B cell (primary cell): ENCODE data around the gene TAF10. TPM values are rescaled to one million over a fixed set of nuclear protein-coding genes. Genes with fewer than 3 reads are reported as not detected.

Experiments used
- ATAC-seq: fragments of 200-7000 bp; cut with Tn5 transposase; one replicate; pipeline ENCODE4 v1.10.0; 2021; ENCODE audit warnings: low read depth, mild to moderate bottlenecking, moderate number of reproducible peaks, moderate library complexity
- CTCF ChIA-PET: fragments of 350-600 bp; sonication (Branson Sonifier 250); formaldehyde crosslinking; loops from one replicate; lab custom pipeline; 2021; ENCODE audit warnings: antibody characterized with exemption, inconsistent platforms; lab: Charles Lee
- POLR2A ChIA-PET: fragments of 350-600 bp; sonication (Branson Sonifier 250); formaldehyde crosslinking; loops from one replicate; lab custom pipeline; 2021; ENCODE audit warnings: antibody characterized with exemption; lab: Charles Lee
- DNase-seq: peaks from one replicate; pipeline ENCODE4 v3.0.0; 2013
- H2AFZ ChIP-seq: 2 replicates; pipeline ENCODE4 v1.6.1; 2012; ENCODE audit warnings: mild to moderate bottlenecking, low read depth, low read length; ENCODE audit not compliant: insufficient read depth, poor library complexity, severe bottlenecking
- H3K27ac ChIP-seq, 2 donors: 1 replicate in 1 of 2; 2 replicates in 1 of 2; pipeline ENCODE4 v1.5.1; 2012 to 2013; ENCODE audit warnings: low read length in 2 of 2, mild to moderate bottlenecking in 2 of 2, moderate library complexity in 1 of 2
- H3K27me3 ChIP-seq, 4 experiments: fragments of 200-600 bp in 1 of 4; sonication (generic) in 1 of 4; replicated peaks in 1 of 4; 1 replicate in 2 of 4; 2 replicates in 2 of 4; pipeline versions ENCODE4 v1.6.1 to v1.7.0; 2013 to 2016; ENCODE audit warnings: low read length in 3 of 4, mild to moderate bottlenecking in 2 of 4, mixed read lengths in 1 of 4, moderate library complexity in 1 of 4; ENCODE audit not compliant: insufficient read depth in 4 of 4, control insufficient read depth in 3 of 4; ENCODE audit errors: control extremely low read depth in 1 of 4
- H3K36me3 ChIP-seq, 2 experiments: replicated peaks in 1 of 2; 1 replicate in 1 of 2; 2 replicates in 1 of 2; pipeline versions ENCODE4 v1.6.1 to v1.7.1; 2013; ENCODE audit warnings: low read length in 1 of 2; ENCODE audit not compliant: insufficient read depth in 2 of 2, control insufficient read depth in 1 of 2; ENCODE audit errors: control extremely low read depth in 1 of 2, extremely low read depth in 1 of 2
- H3K4me1 ChIP-seq, 2 donors: fragments of 200-600 bp in 1 of 2; sonication (generic) in 1 of 2; 1 replicate in 1 of 2; 2 replicates in 1 of 2; pipeline versions ENCODE4 v1.5.1 to v1.6.1; 2013 to 2017; ENCODE audit warnings: low read length in 2 of 2; ENCODE audit not compliant: control insufficient read depth in 2 of 2, insufficient read depth in 2 of 2
- H3K4me2 ChIP-seq: replicated peaks from 2 replicates; pipeline ENCODE3; 2012; ENCODE audit warnings: mild to moderate bottlenecking, low read depth, low read length; ENCODE audit not compliant: poor library complexity, severe bottlenecking
- H3K4me3 ChIP-seq, 5 experiments: fragments of 200-600 bp in 1 of 5; sonication (generic) in 1 of 5; 1 replicate in 3 of 5; 2 replicates in 2 of 5; pipeline versions ENCODE4 v1.5.1 to v1.7.0; 2011 to 2016; ENCODE audit warnings: low read length in 4 of 5, mild to moderate bottlenecking in 4 of 5, low read depth in 2 of 5, control low read depth in 1 of 5, moderate library complexity in 1 of 5; ENCODE audit not compliant: insufficient read depth in 1 of 5; ENCODE audit errors: control extremely low read depth in 1 of 5, extremely low read depth in 1 of 5
- H3K79me2 ChIP-seq: fragments of 200-600 bp; sonication (generic); one replicate; pipeline ENCODE4 v1.6.0; 2016; ENCODE audit warnings: low read length; ENCODE audit not compliant: control insufficient read depth, insufficient read depth
- H3K9ac ChIP-seq: fragments of 200-600 bp; sonication (generic); 2 replicates; pipeline ENCODE4 v1.6.1; 2017; ENCODE audit warnings: mild to moderate bottlenecking, low read length, moderate library complexity
- H3K9me3 ChIP-seq, 3 donors: one replicate each; pipeline versions ENCODE4 v1.6.1 to v1.7.1; 2013; ENCODE audit warnings: low read length in 2 of 3; ENCODE audit not compliant: control insufficient read depth in 2 of 3, insufficient read depth in 1 of 3; ENCODE audit errors: control extremely low read depth in 1 of 3
- H4K20me1 ChIP-seq: 2 replicates; pipeline ENCODE4 v1.6.0; 2012; ENCODE audit warnings: mild to moderate bottlenecking, low read length; ENCODE audit not compliant: insufficient read depth, control insufficient read depth, poor library complexity, severe bottlenecking
- H3K27ac Mint-ChIP-seq: one replicate; pipeline ENCODE4 v1.8.0; 2021; ENCODE audit warnings: mixed read lengths
- H3K27me3 Mint-ChIP-seq: one replicate; pipeline ENCODE4 v1.8.0; 2021; ENCODE audit warnings: mixed read lengths
- H3K4me1 Mint-ChIP-seq: one replicate; pipeline ENCODE4 v1.8.0; 2021; ENCODE audit warnings: mixed read lengths
- H3K4me3 Mint-ChIP-seq: one replicate; pipeline ENCODE4 v1.8.0; 2021; ENCODE audit warnings: mixed read lengths
- H3K9me3 Mint-ChIP-seq: one replicate; pipeline ENCODE4 v1.8.0; 2022; ENCODE audit warnings: mixed read lengths; ENCODE audit not compliant: insufficient read depth
- CTCF ChIP-seq: fragments of 200-600 bp; IDR thresholded peaks from one replicate; pipeline ENCODE4 v1.8.0; 2022; ENCODE audit warnings: antibody characterized with exemption, mild to moderate bottlenecking
- EZH2 ChIP-seq: IDR thresholded peaks from 2 replicates; pipeline ENCODE4 v1.6.1; 2012; ENCODE audit warnings: borderline replicate concordance, low read depth, mild to moderate bottlenecking, moderate library complexity, low read length; ENCODE audit not compliant: insufficient read depth, poor library complexity, severe bottlenecking
- WGBS: methylation state at CpG from one replicate; pipeline ENCODE4 v1.1.5; 2013; ENCODE audit warnings: missing lambda C conversion rate; ENCODE audit not compliant: insufficient coverage; 5-methylcytosine and 5-hydroxymethylcytosine counted together
- intact Hi-C: fragments of 100-400 bp; cut with micrococcal nuclease; formaldehyde crosslinking; loops from one replicate; pipeline ENCODE4 v1.10.0; 2022
- polyA plus RNA-seq: library from polyadenylated mRNA; depleted of rRNA; stranded (reverse); fragments of >200 nt; gene quantifications from 2 replicates; pipeline ENCODE4 v1.2.3, GENCODE V29; 2012
- total RNA-seq, 2 donors: library from RNA; stranded (reverse); fragments of 120-200 nt in 1 of 2; gene quantifications; 1 replicate in 1 of 2; 2 replicates in 1 of 2; pipeline versions ENCODE4 v1.2.3 to v1.2.4, GENCODE V29; 2013 to 2022

Gene TAF10
- total and polyA plus RNA-seq, 2 donors (not counting 1 experiment from before 2014, with no cell fraction given): 114 to 156 TPM

GRCh38 chr11:6603287-6604080 lies 8.5 kb downstream of the TAF10 start, which contains the start of the genes ILK and RRP8:
ILK (plus strand) TSS chr11:6603774; CDS start chr11:6604272, 498 bp downstream.
RRP8 (minus strand) TSS chr11:6603616; CDS start chr11:6603502, 114 bp downstream.
- WGBS: under 1% methylated on average over 72 of the region's 72 CpGs
- peaks cover 51 to 56% of the 10 kb centered on the region in 2 donors for H3K4me1 ChIP-seq
- ATAC-seq (peak; percentile 92), DNase-seq (peak; percentile 91)
- CTCF ChIA-PET: interaction anchor here (0.9 to 7.0 kb wide), 14 partner anchors 9 to 152 kb away, joined by 3 to 52 read pairs (median 5); partner anchors contain the start of genes MRPL17, TAF10 and TPP1
- Mint-ChIP-seq H3K27ac (no peak within 1 kb of the TSS), H3K4me3 (no peak within 1 kb of the TSS), H3K9me3 (no peaks in the 10 kb centered on the region), H3K27me3 (no peaks in the 10 kb centered on the region), H3K4me1 (peaks cover 42% of the 10 kb centered on the region)
- peak within 1 kb of the TSS; percentile 77 to 96 (median 93) for H3K4me3 ChIP-seq
- intact Hi-C loops: loop anchor here (1.0 to 5.0 kb wide), 10 partner anchors 9 to 371 kb away; partner anchors contain the start of genes ARFIP2, FHIP1B, MRPL17 and SMPD1
- peak within 1 kb of the TSS; percentile 94 for H3K9ac ChIP-seq
- H3K79me2 ChIP-seq: peaks cover 89% of the 10 kb centered on the region
- no peaks in the 10 kb centered on the region for H3K27me3 ChIP-seq
- POLR2A ChIA-PET: interaction anchor here (0.6 to 4.6 kb wide), 9 partner anchors 9 to 910 kb away, joined by 3 to 38 read pairs (median 4); partner anchors contain the start of genes MRPL17, TAF10 and TPP1
- H3K9me3 ChIP-seq: no peaks in the 10 kb centered on the region
- H3K27ac ChIP-seq: peak within 1 kb of the TSS; percentile 70 to 89
- TF ChIP-seq EZH2: no peak
- peak; percentile 8 for TF ChIP-seq CTCF
- peak within 1 kb of the TSS; percentile 94 for H3K4me2 ChIP-seq
- peak within 1 kb of the TSS; percentile 98 for H2AFZ ChIP-seq
- peaks cover 42% of the 10 kb centered on the region for H4K20me1 ChIP-seq
- peaks cover under 1 to 43% of the 10 kb centered on the region in 2 experiments for H3K36me3 ChIP-seq
